CD4-positive, alpha-beta T cell treated with Interleukin-15 for 4 hours (primary cell): ENCODE data around the gene CFAP57.

Experiments
- DNase-seq: peaks from one replicate; pipeline ENCODE4 v3.0.0-alpha.2; 2020; ENCODE audit warnings: low spot score

Gene CFAP57

DNA sequence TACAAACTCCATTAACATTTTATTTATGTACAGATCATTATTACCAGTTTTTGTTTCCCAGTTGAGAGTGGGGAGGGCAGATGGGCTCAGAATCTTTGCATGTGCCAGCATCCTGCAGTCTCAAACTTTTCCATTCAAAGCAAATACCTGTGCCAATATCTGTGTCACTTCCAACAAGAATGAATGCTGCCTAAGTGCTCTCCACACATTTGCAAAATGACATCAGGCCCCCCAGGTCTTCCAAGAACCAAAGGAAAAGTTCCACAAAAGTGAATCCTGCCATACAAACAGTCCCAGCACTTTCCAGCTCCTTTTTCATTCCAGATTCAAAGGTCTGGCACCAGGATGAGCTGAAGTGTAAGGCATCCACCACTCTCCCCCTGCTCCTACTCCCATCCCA lies 127.0 kb downstream of the CFAP57 start:
- DNase-seq: no peak

DNA sequence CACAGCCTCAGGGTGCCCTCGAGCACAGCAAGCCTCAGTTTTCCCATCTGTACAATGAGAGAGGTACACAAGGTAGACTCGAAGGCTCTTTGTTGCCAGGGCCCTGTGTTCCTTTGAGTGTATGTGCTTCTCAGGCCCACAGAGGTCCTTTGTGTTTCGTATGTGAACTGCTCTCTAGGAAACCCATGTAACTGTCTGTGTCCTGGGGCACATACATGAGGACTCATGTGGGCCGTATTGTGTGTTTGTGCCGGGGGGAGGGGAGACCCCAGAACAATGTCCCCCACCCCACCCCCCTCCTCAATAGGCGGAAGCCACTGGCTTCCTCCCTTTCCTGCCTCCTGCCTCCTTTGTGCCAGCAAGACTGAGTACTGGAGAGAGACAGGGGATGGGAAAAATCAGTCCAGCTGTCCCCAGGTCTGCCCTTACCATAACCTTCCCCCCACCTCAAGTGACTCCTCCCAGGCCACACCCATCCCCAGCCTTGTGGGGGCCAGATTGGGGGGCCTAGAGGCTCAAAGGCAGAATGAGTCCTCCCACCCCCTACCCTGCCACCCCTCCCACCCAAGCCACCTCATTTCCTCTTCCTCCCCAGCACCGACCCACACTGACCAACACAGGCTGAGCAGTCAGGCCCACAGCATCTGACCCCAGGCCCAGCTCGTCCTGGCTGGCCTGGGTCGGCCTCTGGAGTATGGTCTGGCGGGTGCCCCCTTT lies 128.4 kb downstream of the CFAP57 start, which contains the start of gene TIE1:
TIE1 (plus strand) TSS at position 605 of the 717 bp plus-strand sequence; CDS start at position 695, 90 bp downstream.
- no peak for DNase-seq

DNA sequence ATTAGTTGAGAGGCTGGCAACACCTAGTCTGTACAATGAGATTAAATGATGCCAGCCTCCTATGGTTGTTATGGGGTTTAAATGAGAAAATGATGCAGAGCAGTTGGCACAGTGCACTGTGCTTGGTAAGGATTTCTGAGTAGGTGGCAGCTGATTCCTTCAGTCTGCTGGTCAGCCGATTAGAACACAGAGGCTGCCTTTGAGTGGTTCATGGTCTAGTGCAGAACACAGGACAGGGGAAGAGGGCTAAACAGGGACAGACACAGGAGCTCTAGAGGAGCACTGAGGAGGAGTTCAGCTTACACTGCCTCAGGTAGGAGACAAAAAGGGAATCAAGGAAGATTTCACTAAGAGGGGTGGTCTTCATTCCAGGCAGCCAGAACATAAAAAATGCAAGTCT lies 130.1 kb downstream of the CFAP57 start:
- DNase-seq: no peak

DNA sequence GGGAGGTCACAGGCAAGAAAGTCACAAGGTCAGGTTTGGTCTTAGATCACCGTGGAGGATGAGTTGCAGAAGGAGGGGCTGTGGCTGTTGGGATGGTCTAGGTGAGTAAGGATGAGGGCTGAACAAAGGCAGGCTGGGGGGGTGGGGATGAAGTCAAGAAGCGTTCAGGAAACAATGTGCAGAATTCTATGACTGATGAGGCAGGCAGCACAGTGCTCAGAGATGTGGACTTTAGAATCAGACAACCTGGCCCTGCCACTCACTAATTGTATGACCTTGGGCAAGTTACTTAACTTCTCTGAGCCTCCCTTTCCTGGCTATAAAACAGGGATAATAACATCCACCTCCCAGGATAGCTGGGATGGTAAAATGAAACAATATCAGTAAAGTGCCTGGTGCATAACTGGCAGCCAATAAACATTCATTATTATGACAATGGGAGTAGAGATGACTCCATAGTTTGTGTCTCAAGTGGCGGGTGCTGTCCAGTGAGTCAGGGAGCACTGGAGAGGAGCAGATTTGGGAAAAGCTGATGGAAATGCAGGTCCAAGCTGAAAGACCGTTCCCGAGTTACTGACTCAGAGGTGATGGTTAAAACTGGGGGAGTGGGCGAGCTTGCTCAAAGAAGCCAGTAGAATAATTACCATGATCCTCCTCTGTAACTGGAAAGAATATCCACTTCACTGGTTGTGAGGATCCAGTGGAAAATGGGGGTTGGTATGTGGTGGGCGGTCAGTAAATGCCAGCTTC lies 130.8 kb downstream of the CFAP57 start:
- DNase-seq: no peak

DNA sequence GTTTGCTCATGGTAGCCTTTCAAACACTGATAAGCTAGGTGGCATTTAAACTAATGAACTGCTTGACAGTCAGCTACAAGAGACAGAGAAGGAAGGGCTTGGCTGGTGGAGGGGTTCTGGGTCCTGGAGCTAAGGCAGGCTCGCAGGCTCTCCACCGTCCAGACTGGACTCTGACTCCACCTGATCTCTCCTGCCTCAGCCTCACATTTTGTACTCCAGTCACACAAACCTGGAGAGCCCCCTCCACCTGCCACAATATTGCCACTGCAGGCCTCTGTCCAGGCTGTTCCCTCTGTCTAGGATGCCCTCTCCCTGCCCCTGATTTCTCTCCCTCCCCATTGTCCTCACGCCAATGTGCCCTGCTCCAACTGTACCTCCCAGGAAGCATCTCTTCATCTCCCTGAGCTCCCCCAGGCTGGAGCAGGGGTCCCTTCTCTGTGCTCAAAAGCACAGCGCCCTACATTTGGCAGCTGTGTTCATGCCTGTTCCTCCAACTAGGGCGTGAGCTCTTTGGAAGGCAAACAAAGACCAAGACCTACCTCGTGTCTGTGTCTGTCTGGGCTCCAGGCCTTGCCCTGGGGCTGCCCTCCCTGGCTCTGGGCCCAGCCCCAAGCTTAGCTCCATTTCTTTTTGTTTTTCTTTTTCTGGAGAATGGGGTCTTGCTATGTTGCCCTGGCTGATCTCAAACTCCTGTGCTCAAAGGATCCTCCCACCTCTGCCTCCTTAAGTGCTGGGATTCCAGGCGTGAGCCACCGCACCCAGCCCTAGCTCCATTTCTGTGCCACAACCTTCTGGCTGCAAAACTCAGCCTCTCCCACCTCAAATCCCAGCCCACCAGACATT lies 131.6 kb downstream of the CFAP57 start:
- no peak for DNase-seq
